ENCODE results near the gene LMBRD1.

DNA sequence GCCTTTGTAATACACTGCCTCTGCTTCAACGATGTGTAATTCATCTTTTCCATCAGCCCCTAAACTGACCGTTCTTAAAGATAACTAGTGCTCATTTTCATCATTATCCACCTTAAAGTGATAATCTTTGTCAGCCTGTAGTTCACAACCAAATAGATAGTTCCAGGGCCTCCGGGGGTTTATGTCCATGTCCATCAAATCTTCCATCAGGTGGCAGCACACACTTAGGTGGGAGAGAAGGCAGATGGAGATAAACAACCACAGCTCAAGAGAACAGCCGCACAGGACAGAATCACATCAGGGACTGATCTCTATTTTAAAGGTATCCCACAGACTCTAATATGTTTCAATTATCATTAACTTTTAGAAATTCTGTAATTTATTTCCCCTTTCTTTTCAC is 90.9 kb downstream of the LMBRD1 start:
- TF ChIP-seq ARNT (IDR thresholded peaks at IDR 0.05): no peak
- no peak for TF ChIP-seq SP1 (IDR thresholded peaks at IDR 0.05)
- no peak for TF ChIP-seq LEF1 (IDR thresholded peaks at IDR 0.05; ENCODE audit: borderline replicate concordance)
- TF ChIP-seq, protein P1, sequence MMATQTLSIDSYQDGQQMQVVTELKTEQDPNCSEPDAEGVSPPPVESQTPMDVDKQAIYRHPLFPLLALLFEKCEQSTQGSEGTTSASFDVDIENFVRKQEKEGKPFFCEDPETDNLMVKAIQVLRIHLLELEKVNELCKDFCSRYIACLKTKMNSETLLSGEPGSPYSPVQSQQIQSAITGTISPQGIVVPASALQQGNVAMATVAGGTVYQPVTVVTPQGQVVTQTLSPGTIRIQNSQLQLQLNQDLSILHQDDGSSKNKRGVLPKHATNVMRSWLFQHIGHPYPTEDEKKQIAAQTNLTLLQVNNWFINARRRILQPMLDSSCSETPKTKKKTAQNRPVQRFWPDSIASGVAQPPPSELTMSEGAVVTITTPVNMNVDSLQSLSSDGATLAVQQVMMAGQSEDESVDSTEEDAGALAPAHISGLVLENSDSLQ (IDR thresholded peaks at IDR 0.05): no peak
- no peak for TF ChIP-seq HDGF (IDR thresholded peaks at IDR 0.05; ENCODE audit: borderline replicate concordance)
- TF ChIP-seq BHLHE40 (IDR thresholded peaks at IDR 0.05; ENCODE audit: borderline replicate concordance): no peak
- TF ChIP-seq FOXK2 (IDR thresholded peaks at IDR 0.05): no peak
- TF ChIP-seq ELF4 (IDR thresholded peaks at IDR 0.05): no peak
- no peak for TF ChIP-seq ZNF384 (IDR thresholded peaks at IDR 0.05)
